Activated T-helper 1 cell treated with anti-CD3 and anti-CD28 coated beads, Interleukin-2, amount 50 U/mL, for 16 hours (primary cell): ENCODE results near the gene SLC52A1.
"Not testable (repeated sequence)": the region's sequence is repeated elsewhere in the genome, so short reads cannot be mapped to it uniquely, and the experiment has no call there.

Experiments
- DNase-seq, 2 donors: peaks; one replicate each; pipeline ENCODE4 v3.0.0-alpha.2; 2020; ENCODE audit warnings: low read depth in 1 of 2, low spot score in 1 of 2

SLC52A1 gene

GRCh38 chr17:5035315-5035714 lies at the start of gene SLC52A1:
TSS of gene SLC52A1 (minus strand) at chr17:5035426. CDS start at chr17:5034606, 820 bp downstream.
- no peak for DNase-seq

GRCh38 chr17:5080591-5080990 lies 45.4 kb upstream of the SLC52A1 start:
- no peak for DNase-seq

GRCh38 chr17:5078106-5079028 lies 43.1 kb upstream of the SLC52A1 start, which contains the start of gene ZFP3:
TSS of gene ZFP3 (plus strand) at chr17:5078467. CDS start at chr17:5091505, 13,038 bp downstream.
- DNase-seq = peak; percentile 45 to 54

- DNase-seq = no peak
Observed at GRCh38 chr17:5077781-5078105, 42.5 kb upstream of the SLC52A1 start.

GRCh38 chr17:5077275-5077674 lies 42.0 kb upstream of the SLC52A1 start:
- not testable (repeated sequence) for DNase-seq

- not testable (repeated sequence) for DNase-seq
Observed at GRCh38 chr17:5075472-5075871, 40.2 kb upstream of the SLC52A1 start.

- no peak for DNase-seq
Observed at GRCh38 chr17:5069724-5070123, 34.5 kb upstream of the SLC52A1 start.

GRCh38 chr17:5068236-5068635 lies 33.0 kb upstream of the SLC52A1 start:
- no peak for DNase-seq

GRCh38 chr17:5065227-5065744 lies 30.1 kb upstream of the SLC52A1 start:
- DNase-seq = no peak

GRCh38 chr17:5055543-5055942 lies 20.3 kb upstream of the SLC52A1 start:
- DNase-seq = no peak

- DNase-seq = no peak
Observed at GRCh38 chr17:5050278-5050677, 15.1 kb upstream of the SLC52A1 start.

GRCh38 chr17:5049314-5049841 lies 14.2 kb upstream of the SLC52A1 start:
- peak; percentile 42 to 68 for DNase-seq

- no peak for DNase-seq
Observed at GRCh38 chr17:5047446-5047845, 12.2 kb upstream of the SLC52A1 start.

- no peak for DNase-seq
Observed at GRCh38 chr17:5045496-5045895, 10.3 kb upstream of the SLC52A1 start.

- no peak for DNase-seq
Observed at GRCh38 chr17:5044630-5045029, 9.4 kb upstream of the SLC52A1 start.

- no peak for DNase-seq
Observed at GRCh38 chr17:5043524-5043923, 8.3 kb upstream of the SLC52A1 start.

- DNase-seq = no peak
Observed at GRCh38 chr17:5042157-5043022, 7.2 kb upstream of the SLC52A1 start.

- no peak for DNase-seq
Observed at GRCh38 chr17:5034651-5035050, 575 bp downstream of the SLC52A1 start.

GRCh38 chr17:5034063-5034462 lies 1.2 kb downstream of the SLC52A1 start:
- no peak for DNase-seq

GRCh38 chr17:5033352-5034015 lies 1.7 kb downstream of the SLC52A1 start:
- no peak for DNase-seq

- no peak for DNase-seq
Observed at GRCh38 chr17:5032865-5033264, 2.4 kb downstream of the SLC52A1 start.
